Esophagus muscularis mucosa (tissue), 4 donors: ENCODE results near the gene IL34. TPM values are rescaled to one million over a fixed set of nuclear protein-coding genes. Genes with fewer than 3 reads are reported as not detected.

ENCODE experiments used
- DNase-seq: peaks from one replicate; pipeline ENCODE4 v3.0.0-alpha.2; 2017; ENCODE audit errors: extremely low spot score
- H3K27ac ChIP-seq, 4 donors: fragments of 200-600 bp; sonication (generic); replicated peaks in 1 of 4; 1 replicate in 3 of 4; 2 replicates in 1 of 4; pipeline ENCODE4 v1.5.1; 2016 to 2019; ENCODE audit warnings: mild to moderate bottlenecking in 1 of 4
- H3K27me3 ChIP-seq, 4 donors: fragments of 200-600 bp; sonication (generic); one replicate each; pipeline versions ENCODE4 v1.5.1 to v1.6.0; 2016 to 2019
- H3K36me3 ChIP-seq, 4 donors: fragments of 200-600 bp; sonication (generic); one replicate each; pipeline ENCODE4 v1.5.1; 2016 to 2019
- H3K4me1 ChIP-seq, 4 donors: fragments of 200-600 bp; sonication (generic); one replicate each; pipeline ENCODE4 v1.5.1; 2016 to 2019
- H3K4me3 ChIP-seq, 4 donors: fragments of 200-600 bp; sonication (generic); 1 replicate in 2 of 4; 2 replicates in 2 of 4; pipeline ENCODE4 v1.5.1; 2016 to 2019; ENCODE audit warnings: mild to moderate bottlenecking in 4 of 4, moderate library complexity in 1 of 4
- H3K9me3 ChIP-seq, 4 donors: fragments of 200-600 bp; sonication (generic); 1 replicate in 3 of 4; 2 replicates in 1 of 4; pipeline ENCODE4 v1.5.1; 2016 to 2019
- EP300 ChIP-seq: sonication (generic); formaldehyde crosslinking; IDR thresholded peaks from one replicate; pipeline ENCODE4 v1.6.1; 2017; ENCODE audit warnings: antibody characterized with exemption
- POLR2A ChIP-seq: fragments of 450-650 bp; IDR thresholded peaks from one replicate; pipeline ENCODE4 v1.6.1; 2017; ENCODE audit warnings: antibody characterized with exemption, moderate library complexity, mild to moderate bottlenecking, low read depth
- POLR2AphosphoS5 ChIP-seq, 2 donors: sonication (generic); formaldehyde crosslinking; IDR thresholded peaks; one replicate each; pipeline ENCODE4 v1.6.1; 2017; ENCODE audit warnings: antibody characterized with exemption in 2 of 2
- WGBS: methylation state at CpG from one replicate; pipeline ENCODE4 v1.1.5; 2018; 5-methylcytosine and 5-hydroxymethylcytosine counted together
- intact Hi-C: fragments of 100-400 bp; cut with DNase I; formaldehyde crosslinking; loops from one replicate; pipeline ENCODE4 v1.15.1; 2023
- total RNA-seq, 4 donors: library from RNA; depleted of rRNA; stranded (reverse); fragments of >200 nt; gene quantifications; one replicate each; pipeline versions ENCODE4 v1.1.0 to v1.2.1, GENCODE V29; 2016
- TF ChIP-seq, protein P1 (sequence below), 3 experiments: fragments of 200-600 bp in 2 of 3; fragments of 450-650 bp in 1 of 3; sonication (generic) in 2 of 3; IDR thresholded peaks; one replicate each; pipeline ENCODE4 v1.5.1; 2017 to 2019; ENCODE audit warnings: antibody characterized with exemption in 3 of 3, mild to moderate bottlenecking in 2 of 3, moderate library complexity in 1 of 3

The IL34 gene
- total RNA-seq, 4 donors from 2014 or later: 1.7 to 4.7 (median 3.4) TPM

GRCh38 chr16:70661918-70662641 is 15.7 kb downstream of the IL34 start:
- 74% methylated on average over 14 of the region's 21 CpGs for WGBS
- Histone ChIP-seq H3K27ac (peak overlapping the region; percentile 60 to 71 (median 66)), H3K4me3 (no peak overlapping the region), H3K27me3 (no peaks in the 10 kb centered on the region), H3K4me1 (peaks cover 9 to 36% (median 35%) of the 10 kb centered on the region in 4 donors), H3K36me3 (peaks cover 37 to 51% (median 44%) of the 10 kb centered on the region in 4 donors), H3K9me3 (no peaks in the 10 kb centered on the region)
- TF ChIP-seq, protein P1, sequence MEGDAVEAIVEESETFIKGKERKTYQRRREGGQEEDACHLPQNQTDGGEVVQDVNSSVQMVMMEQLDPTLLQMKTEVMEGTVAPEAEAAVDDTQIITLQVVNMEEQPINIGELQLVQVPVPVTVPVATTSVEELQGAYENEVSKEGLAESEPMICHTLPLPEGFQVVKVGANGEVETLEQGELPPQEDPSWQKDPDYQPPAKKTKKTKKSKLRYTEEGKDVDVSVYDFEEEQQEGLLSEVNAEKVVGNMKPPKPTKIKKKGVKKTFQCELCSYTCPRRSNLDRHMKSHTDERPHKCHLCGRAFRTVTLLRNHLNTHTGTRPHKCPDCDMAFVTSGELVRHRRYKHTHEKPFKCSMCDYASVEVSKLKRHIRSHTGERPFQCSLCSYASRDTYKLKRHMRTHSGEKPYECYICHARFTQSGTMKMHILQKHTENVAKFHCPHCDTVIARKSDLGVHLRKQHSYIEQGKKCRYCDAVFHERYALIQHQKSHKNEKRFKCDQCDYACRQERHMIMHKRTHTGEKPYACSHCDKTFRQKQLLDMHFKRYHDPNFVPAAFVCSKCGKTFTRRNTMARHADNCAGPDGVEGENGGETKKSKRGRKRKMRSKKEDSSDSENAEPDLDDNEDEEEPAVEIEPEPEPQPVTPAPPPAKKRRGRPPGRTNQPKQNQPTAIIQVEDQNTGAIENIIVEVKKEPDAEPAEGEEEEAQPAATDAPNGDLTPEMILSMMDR (IDR thresholded peaks at IDR 0.05): no peak
- peak; percentile 2 to 8 for TF ChIP-seq POLR2AphosphoS5 (IDR thresholded peaks at IDR 0.05)
- no peak for TF ChIP-seq EP300
- TF ChIP-seq POLR2A: no peak
- DNase-seq: no peak
- intact Hi-C loops: no loop called here

DNA sequence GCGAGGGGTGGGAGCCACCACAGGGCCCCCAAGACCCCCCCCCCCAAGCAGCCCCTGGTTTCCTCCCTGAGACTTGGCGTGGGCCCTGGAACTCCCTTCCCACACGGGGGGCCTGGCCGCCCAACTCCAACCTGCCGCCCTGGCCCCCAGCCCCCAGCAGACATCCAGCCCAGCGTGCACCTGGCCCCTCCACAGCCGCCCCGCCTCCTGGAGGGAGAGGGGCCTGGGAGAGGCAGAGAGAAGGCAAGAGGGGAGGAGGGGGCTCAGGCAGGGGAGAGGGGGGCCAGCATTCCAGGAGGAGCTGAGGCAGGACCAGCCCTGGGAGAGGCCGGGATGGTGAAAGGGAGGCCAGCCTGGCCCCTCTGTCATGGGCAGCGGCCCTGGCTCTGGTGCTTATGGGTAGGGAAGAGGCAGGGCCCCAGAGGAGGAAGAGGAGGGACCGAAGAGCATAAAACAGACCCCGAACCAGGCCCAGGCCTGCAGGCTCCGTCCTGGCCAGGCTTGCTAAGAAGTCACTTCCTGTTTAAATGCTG is 16.7 kb downstream of the IL34 start:
- no peak for TF ChIP-seq POLR2AphosphoS5 (IDR thresholded peaks at IDR 0.05)
- no peak for TF ChIP-seq POLR2A
- no peak for TF ChIP-seq EP300
- TF ChIP-seq, protein P1 (IDR thresholded peaks at IDR 0.05): no peak
- Histone ChIP-seq H3K27ac (peak overlapping the region; percentile 60 to 71 (median 66)), H3K36me3 (peaks cover 37 to 61% (median 48%) of the 10 kb centered on the region in 4 donors), H3K27me3 (no peaks in the 10 kb centered on the region), H3K4me1 (peaks cover 9 to 36% (median 35%) of the 10 kb centered on the region in 4 donors), H3K9me3 (no peaks in the 10 kb centered on the region), H3K4me3 (no peak overlapping the region)
- 70% methylated on average over 2 of the region's 13 CpGs for WGBS
- DNase-seq: no peak
- intact Hi-C loops: no loop called here

GRCh38 chr16:70663524-70664324 is 17.4 kb downstream of the IL34 start:
- no peak overlapping the region for H3K4me3 ChIP-seq
- H3K36me3 ChIP-seq: peaks cover 39 to 68% (median 55%) of the 10 kb centered on the region in 4 donors
- no peak for DNase-seq
- peak overlapping the region; percentile 60 to 71 (median 66) for H3K27ac ChIP-seq
- TF ChIP-seq EP300: no peak
- TF ChIP-seq, protein P1 (IDR thresholded peaks at IDR 0.05): no peak
- TF ChIP-seq POLR2AphosphoS5 (IDR thresholded peaks at IDR 0.05): no peak
- TF ChIP-seq POLR2A: no peak
- peaks cover 9 to 36% (median 35%) of the 10 kb centered on the region in 4 donors for H3K4me1 ChIP-seq
- H3K9me3 ChIP-seq: no peaks in the 10 kb centered on the region
- intact Hi-C loops: no loop called here
- H3K27me3 ChIP-seq: no peaks in the 10 kb centered on the region
- WGBS: 100% methylated on average over 2 of the region's 56 CpGs

DNA sequence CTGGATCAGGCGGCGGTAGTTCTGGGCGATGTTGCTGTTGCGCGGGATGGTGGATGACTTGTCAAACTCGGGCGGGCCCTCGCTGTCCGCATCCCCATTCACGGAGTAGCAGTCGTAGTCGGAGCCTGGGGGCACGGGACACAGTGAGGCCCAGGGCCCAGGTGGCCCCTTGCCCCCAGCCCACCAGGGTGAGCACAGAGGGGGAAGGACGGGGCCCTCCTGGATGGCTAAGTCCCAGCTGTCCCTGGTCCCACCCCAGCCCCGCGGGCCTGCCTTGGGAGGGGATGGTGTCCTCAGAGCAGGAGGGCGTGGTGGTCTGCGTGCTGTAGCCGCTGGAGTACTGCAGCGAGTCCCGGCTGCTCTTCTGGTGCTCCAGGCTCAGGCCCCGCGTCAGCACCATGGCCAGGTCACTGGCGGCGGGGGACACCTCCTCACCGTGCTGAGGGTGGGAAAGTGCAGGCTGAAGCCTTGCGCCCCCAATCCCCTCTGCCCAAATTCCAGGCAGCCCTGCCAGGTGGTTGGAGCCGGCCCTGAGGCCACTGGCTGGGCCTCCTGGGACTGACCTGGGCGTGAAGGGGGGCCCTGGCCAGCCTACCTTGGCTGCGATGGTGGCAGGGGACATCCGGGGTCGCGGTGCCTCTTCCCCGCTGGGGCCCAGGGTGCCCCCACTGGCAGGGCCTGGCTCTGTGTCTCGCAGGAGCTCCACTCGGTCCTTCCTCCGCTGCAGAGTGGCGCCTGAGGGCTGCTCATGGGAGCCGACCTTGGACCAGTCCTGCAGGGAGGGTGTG is 18.2 kb downstream of the IL34 start:
- Histone ChIP-seq H3K9me3 (no peaks in the 10 kb centered on the region), H3K4me3 (no peak overlapping the region), H3K4me1 (peaks cover 9 to 36% (median 35%) of the 10 kb centered on the region in 4 donors), H3K27me3 (no peaks in the 10 kb centered on the region), H3K27ac (no peak overlapping the region), H3K36me3 (peaks cover 47 to 76% (median 63%) of the 10 kb centered on the region in 4 donors)
- TF ChIP-seq POLR2AphosphoS5 (IDR thresholded peaks at IDR 0.05) (no peak), POLR2A (no peak), EP300 (no peak)
- TF ChIP-seq, protein P1 (IDR thresholded peaks at IDR 0.05): no peak
- intact Hi-C loops: no loop called here
- DNase-seq: no peak
- WGBS: no CpG with 5 or more reads among the region's 39 CpGs
